ENCODE results near the gene LEF1.

- no peak for TF ChIP-seq POLR2A (IDR thresholded peaks at IDR 0.05; ENCODE audit: low read depth)
- TF ChIP-seq POLR2AphosphoS5 (IDR thresholded peaks at IDR 0.05): no peak
Measured at GRCh38 chr4:108092288-108092687, 76.4 kb downstream of the LEF1 start.

Data from esophagus muscularis mucosa (tissue), 2 donors.